Type B pancreatic cell (in vitro differentiated cells): ENCODE measurements around the gene BNC1. TPM values are rescaled to one million over a fixed set of nuclear protein-coding genes. Genes with fewer than 3 reads are reported as not detected.
"Not testable (repeated sequence)": the region's sequence is repeated elsewhere in the genome, so short reads cannot be mapped to it uniquely, and the experiment has no call there.

ENCODE experiments used
- DNase-seq: peaks from one replicate; pipeline ENCODE4 v3.0.0; 2021; ENCODE audit warnings: mixed read lengths; ENCODE audit not compliant: unreplicated experiment; ENCODE audit errors: extremely low spot score
- H3K27ac Mint-ChIP-seq: 2 replicates; pipeline ENCODE4 v1.8.0; 2021; ENCODE audit warnings: mild to moderate bottlenecking, mixed read lengths
- H3K27me3 Mint-ChIP-seq: 2 replicates; pipeline ENCODE4 v1.8.0; 2021; ENCODE audit warnings: mixed read lengths
- H3K36me3 Mint-ChIP-seq: 2 replicates; pipeline ENCODE4 v1.8.0; 2021; ENCODE audit warnings: mixed read lengths
- H3K4me1 Mint-ChIP-seq: one replicate; pipeline ENCODE4 v1.8.0; 2021; ENCODE audit warnings: mixed read lengths; ENCODE audit not compliant: unreplicated experiment
- H3K4me3 Mint-ChIP-seq: 2 replicates; pipeline ENCODE4 v1.8.0; 2021; ENCODE audit warnings: mild to moderate bottlenecking, mixed read lengths
- H3K9me3 Mint-ChIP-seq: 2 replicates; pipeline ENCODE4 v1.8.0; 2021; ENCODE audit warnings: mixed read lengths
- total RNA-seq: library from RNA; stranded (reverse); gene quantifications from 2 replicates; pipeline ENCODE4 v1.2.1, GENCODE V29; 2021; ENCODE audit warnings: low replicate concordance
- TF ChIP-seq, protein P1 (sequence below): fragments of 200-600 bp; sonication (generic); conservative IDR thresholded peaks from 2 replicates; pipeline ENCODE4 v1.5.0; 2021; ENCODE audit warnings: antibody characterized with exemption, mild to moderate bottlenecking

Gene BNC1
- total RNA-seq, 1 donor from 2014 or later: 7.0 TPM

DNA sequence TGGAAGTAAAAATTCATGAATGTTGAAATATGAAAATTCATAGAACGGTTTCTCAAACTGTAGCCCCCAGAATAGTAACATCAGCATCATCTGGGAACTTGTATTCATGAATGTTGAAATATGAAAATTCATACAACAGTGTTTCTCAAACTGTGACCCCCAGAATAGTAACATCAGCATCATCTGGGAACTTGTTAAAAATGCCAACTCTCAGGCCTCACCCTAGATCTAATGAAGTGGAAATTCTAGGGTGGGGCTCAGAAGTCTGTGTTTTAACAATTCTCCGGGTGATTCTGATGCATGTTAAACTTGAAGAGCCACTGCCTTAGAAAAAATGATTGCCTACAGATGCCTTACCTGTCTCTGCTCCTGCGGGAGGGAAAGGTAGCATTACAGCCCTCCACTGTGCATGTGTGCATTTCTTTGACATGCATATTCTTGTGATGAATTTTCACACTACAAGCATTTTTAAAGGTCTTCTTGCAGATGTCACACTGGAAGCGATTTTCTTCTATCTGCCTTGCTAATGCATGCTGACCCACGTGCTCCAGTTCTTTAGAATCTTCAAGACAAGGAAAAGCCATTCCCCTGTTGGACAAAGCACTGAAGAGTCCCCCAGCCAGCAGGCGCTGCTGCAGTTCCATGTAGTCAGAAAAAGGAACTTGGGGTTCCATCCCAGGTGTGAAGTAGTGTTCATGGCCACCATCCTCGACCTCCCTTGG, 21.7 kb downstream of the BNC1 start:
- DNase-seq: no peak
- TF ChIP-seq, protein P1, sequence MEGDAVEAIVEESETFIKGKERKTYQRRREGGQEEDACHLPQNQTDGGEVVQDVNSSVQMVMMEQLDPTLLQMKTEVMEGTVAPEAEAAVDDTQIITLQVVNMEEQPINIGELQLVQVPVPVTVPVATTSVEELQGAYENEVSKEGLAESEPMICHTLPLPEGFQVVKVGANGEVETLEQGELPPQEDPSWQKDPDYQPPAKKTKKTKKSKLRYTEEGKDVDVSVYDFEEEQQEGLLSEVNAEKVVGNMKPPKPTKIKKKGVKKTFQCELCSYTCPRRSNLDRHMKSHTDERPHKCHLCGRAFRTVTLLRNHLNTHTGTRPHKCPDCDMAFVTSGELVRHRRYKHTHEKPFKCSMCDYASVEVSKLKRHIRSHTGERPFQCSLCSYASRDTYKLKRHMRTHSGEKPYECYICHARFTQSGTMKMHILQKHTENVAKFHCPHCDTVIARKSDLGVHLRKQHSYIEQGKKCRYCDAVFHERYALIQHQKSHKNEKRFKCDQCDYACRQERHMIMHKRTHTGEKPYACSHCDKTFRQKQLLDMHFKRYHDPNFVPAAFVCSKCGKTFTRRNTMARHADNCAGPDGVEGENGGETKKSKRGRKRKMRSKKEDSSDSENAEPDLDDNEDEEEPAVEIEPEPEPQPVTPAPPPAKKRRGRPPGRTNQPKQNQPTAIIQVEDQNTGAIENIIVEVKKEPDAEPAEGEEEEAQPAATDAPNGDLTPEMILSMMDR: no peak
- Mint-ChIP-seq H3K27ac (no peak overlapping the region), H3K4me3 (no peak overlapping the region), H3K9me3 (no peaks in the 10 kb centered on the region), H3K27me3 (peaks cover 3% of the 10 kb centered on the region), H3K4me1 (no peaks in the 10 kb centered on the region), H3K36me3 (no peaks in the 10 kb centered on the region)

DNA sequence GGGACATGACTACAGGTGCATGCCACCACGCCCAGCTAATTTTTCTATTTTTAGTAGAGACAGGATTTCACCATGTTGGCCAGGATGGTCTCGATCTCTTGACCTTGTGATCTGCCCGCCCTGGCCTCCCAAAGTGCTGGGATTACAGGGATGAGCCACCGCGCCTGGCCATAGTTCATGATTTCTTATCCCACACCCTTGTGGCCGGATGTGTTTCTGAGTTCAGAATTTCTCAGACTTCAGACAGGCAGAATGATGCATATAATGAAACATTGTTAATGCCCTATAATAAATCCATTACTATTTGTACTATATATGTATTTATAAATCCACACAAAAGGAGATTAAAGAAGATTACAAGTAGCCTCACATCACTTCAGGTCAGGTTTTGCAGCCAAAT, 22.3 kb downstream of the BNC1 start:
- H3K4me3 Mint-ChIP-seq, DNase-seq, H3K4me1 Mint-ChIP-seq, H3K27ac Mint-ChIP-seq, H3K27me3 Mint-ChIP-seq, H3K9me3 Mint-ChIP-seq, H3K36me3 Mint-ChIP-seq: not testable (repeated sequence)

DNA sequence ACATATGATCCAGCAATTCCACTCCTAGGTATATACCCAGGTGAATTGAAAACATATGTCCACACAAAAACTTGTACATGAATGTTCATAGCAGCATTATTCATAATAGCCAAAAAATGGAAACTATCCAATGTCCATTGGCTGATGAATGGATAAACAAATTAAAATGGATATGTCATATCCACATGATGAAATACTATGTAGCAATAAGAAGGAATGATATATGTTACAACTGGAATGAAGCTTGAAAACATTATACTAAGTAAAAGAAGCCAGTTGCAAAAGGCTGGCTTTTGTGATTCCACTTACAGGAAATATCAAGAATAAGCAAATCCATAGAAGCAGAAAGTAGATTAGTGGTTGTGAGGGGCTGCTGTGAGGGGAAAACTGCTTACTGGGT, 33.7 kb downstream of the BNC1 start:
- Mint-ChIP-seq H3K9me3 (peaks cover 5% of the 10 kb centered on the region), H3K27ac (no peak overlapping the region), H3K36me3 (no peaks in the 10 kb centered on the region), H3K4me1 (peaks cover 3% of the 10 kb centered on the region), H3K27me3 (peaks cover 32% of the 10 kb centered on the region), H3K4me3 (no peak overlapping the region)
- DNase-seq: no peak
- TF ChIP-seq, protein P1: no peak

DNA sequence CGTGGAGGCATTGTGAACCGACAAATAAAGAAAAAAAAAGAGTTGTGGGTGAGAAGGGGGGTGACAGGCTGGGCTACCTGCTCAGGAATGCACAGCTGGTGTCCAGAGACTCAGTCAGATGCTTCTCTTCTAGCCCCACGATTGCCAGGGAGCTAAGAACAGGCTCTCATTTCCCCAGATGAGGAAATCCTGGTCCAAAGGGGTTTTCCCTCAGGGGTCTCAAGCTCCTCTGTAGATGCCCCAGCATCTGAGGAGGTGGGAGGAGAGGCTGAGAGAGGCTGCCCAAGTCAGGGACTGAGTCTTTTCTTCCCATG, 35.5 kb downstream of the BNC1 start:
- H3K9me3 Mint-ChIP-seq: peaks cover 8% of the 10 kb centered on the region
- peaks cover 34% of the 10 kb centered on the region for H3K27me3 Mint-ChIP-seq
- no peaks in the 10 kb centered on the region for H3K36me3 Mint-ChIP-seq
- H3K4me3 Mint-ChIP-seq: no peak overlapping the region
- TF ChIP-seq, protein P1: no peak
- peaks cover 3% of the 10 kb centered on the region for H3K4me1 Mint-ChIP-seq
- DNase-seq: no peak
- H3K27ac Mint-ChIP-seq: no peak overlapping the region

DNA sequence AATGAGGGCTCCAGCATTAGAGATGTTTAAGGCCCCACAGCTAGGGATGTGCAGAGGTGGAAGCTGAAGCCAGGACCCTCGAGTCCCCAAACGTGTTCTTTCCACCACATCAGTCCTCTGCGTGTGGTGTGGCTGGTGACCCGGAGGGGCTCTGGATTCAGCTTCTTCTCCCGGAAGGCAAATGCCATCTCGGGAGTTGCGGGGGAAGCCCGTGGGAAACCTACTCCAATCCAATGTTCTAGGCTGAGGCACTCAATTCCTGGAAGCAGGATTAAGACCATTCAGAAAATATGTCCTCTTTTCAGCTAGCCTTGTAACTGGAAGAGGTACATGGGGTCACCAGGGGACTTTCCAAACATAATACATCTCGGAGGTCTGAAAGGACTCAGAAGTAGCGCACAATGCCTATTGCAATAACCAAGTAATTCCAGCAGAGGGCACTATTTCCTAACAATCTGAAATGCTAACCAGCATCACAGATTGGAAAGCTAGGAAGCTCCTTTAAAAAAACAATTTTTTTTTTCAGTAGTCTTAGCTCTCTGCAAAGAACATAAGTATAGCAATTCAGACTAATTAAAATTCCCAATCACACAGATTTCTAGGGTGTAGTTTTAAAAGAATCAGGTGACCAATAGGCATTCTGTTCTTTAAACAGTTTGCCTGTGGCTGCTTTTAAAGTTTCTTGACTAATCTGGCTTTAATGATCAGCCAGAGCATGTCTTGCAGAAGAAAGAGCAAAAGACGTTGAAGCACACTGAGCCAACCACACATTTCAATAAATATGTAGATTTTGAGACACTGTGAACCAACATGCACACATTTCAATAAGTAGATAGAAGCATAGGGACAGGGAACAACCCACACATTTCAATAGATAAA, 36.1 kb downstream of the BNC1 start:
- peaks cover 8% of the 10 kb centered on the region for H3K9me3 Mint-ChIP-seq
- H3K4me1 Mint-ChIP-seq: peaks cover 3% of the 10 kb centered on the region
- H3K36me3 Mint-ChIP-seq: no peaks in the 10 kb centered on the region
- DNase-seq: no peak
- no peak overlapping the region for H3K27ac Mint-ChIP-seq
- TF ChIP-seq, protein P1: peak; percentile 96
- no peak overlapping the region for H3K4me3 Mint-ChIP-seq
- H3K27me3 Mint-ChIP-seq: peaks cover 34% of the 10 kb centered on the region

DNA sequence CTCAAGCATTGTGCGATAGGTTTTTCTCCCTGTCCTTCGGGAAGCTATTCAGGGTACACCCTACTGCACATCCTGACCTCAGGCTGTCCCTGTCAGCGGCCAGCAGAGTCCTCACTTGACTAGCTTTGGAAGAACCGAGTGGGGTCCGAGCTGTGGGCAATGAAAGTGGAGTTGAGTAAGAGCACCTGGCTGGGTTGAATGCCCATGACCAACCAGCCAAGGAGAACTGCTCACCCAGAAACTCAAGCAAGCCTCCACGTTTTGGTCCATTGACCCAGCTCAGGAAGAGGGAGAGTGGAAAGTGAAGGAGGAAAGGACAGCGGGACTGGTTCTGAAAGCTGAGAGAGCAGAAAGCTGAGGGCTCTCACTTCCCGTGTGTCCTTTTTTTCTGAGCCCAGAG, 40.8 kb downstream of the BNC1 start:
- TF ChIP-seq, protein P1: no peak
- H3K27me3 Mint-ChIP-seq: peaks cover 29% of the 10 kb centered on the region
- no peak overlapping the region for H3K27ac Mint-ChIP-seq
- H3K4me3 Mint-ChIP-seq: no peak overlapping the region
- no peaks in the 10 kb centered on the region for H3K36me3 Mint-ChIP-seq
- peaks cover 16% of the 10 kb centered on the region for H3K9me3 Mint-ChIP-seq
- no peak for DNase-seq
- peaks cover 1% of the 10 kb centered on the region for H3K4me1 Mint-ChIP-seq
